HG03175 (cell line): ENCODE measurements around the gene APBB2.

Source experiments
- ATAC-seq: cut with Tn5 transposase; IDR thresholded peaks from one replicate; pipeline ENCODE4 v1.9.1; 2021; ENCODE audit warnings: mild to moderate bottlenecking, moderate library complexity; ENCODE audit not compliant: unreplicated experiment

The APBB2 gene

DNA sequence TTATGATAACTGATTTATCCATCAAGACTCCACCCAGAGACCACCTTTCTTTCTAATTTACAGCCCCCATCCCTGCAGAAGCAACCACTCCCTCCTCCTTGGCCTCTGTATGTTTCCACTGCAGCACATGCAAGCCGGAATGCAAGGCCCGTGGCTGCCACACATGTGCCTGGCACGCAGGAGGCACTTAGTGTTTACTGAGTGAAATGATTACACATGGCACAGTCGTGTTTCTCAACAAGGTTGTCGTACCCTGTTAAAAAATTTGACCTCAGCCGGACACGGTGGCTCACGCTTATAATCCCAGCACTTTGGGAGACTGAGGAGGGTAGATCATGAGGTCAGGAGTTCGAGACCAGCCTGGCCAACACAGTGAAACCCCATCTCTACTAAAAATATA is 104.3 kb downstream of the APBB2 start:
- no peak for ATAC-seq

DNA sequence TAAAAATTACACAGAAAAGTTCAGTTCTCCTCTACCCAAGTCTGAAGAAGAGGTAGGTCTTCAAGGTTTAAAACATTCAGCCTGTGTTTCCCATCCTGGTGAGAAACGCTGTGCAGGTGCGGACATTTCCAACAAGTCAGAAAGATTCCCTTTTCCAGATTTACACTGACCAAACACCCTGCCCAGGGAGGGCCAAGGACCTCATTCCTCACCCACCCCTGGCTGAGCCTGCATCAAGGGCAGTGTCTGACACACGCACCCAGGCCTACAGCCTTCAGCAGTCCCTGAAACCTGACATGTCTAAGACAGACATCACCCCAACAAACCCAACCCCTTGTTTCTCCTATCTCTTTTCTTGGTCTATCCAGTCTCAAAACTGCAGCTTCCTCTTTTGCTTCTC is 105.9 kb downstream of the APBB2 start:
- no peak for ATAC-seq

DNA sequence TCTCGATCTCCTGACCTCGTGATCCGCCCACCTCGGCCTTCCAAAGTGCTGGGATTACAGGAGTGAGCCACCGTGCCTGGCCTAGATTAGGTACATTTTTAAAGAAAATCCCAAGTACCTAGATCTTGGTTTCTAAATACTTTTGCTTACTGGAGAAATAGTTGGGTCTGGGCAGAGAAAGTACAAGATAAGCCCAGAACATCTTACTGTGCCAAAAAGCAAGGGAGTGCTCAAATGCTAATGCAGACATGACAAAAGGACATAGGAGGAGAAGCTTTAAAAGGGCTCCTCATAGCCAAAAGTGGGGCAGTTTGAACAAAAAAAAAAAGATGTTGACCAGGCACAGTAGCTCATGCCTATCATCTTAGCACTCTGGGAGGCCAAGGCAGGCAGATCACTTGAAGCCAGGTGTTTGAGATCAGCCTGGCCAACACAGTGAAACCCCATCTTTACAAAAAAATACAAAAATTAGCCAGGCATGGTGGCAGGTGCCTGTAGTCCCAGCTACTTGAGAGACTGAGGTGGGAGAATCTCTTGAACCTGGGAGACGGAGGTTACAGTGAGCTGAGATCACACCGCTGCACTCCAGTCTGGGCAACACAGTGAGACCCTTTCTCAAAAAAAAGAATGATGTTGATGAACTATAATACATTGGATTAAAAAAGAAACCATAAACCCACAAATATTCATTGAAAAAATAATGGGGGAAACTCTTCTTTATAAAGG is 107.5 kb downstream of the APBB2 start:
- no peak for ATAC-seq

- ATAC-seq = no peak
Observed at GRCh38 chr4:41106081-41106480, 108.3 kb downstream of the APBB2 start.

GRCh38 chr4:41104155-41104554 is 110.2 kb downstream of the APBB2 start:
- ATAC-seq = no peak

DNA sequence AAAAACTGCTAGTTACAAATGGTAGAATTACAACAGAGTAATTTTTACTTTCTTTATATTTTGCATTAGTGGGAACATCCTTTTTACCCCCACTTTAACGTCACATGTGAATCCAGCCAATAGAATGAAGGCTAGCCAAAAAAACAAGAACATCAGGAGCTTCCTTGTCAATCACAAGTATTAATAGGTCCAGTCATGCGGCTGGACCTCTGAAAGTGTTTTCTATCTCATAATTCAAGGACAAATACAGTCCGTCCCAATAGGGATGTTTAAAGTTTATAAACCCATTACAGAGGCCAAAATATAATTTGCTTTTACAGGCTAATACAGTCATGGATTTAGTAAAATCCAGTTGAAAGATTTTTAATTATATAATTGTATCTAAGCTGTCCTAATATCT is 110.7 kb downstream of the APBB2 start:
- no peak for ATAC-seq

DNA sequence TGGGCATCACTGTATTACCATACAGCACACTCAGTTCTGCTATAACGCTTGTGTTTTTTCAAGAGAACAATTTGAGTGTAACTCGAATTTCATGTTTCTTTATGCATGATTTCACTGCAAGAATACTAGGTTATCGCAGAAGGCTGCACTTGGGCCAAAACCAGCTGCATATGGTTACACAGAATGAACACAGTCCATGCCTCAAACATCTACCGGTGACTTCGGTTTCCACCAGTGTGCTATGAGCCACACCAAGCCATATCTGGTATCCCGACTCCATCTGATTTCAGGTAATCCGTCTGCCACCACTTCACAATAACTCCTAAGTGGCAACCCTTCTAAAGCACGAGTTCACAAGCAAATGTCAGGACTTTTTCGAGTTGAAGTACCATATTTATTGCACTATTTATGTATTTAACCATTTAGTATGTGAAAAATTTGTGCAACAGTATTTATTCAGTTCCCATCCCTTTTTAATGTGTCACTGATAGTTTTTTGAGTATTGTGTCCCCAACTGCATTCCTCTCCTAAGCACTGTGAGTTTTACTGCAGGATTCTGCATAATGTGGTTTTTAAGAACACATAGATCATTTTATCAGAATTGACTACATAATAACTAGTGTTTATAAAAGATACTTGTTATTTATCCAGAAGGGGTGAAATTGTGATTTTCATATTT is 111.8 kb downstream of the APBB2 start:
- no peak for ATAC-seq

- no peak for ATAC-seq
Observed at GRCh38 chr4:41098093-41099048, 116.0 kb downstream of the APBB2 start.

DNA sequence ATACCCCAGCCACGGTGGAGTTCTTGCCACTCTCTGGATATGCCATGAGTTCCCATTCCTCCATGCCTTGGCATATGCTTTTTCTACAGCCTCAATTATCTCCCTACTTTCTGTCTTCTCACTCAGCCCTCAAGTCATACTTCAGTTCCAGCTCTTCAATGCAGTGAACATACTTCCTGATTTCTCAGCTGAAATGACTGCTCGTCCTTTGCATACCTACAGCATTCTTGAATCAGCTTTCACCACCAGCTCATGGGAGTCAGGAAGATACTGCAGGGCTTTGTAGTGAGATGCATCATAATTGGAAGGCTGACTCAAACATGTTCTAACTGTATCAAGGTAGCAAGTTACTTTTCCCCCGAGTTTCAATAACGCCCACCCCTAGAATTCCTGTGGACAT is 118.4 kb downstream of the APBB2 start:
- no peak for ATAC-seq

DNA sequence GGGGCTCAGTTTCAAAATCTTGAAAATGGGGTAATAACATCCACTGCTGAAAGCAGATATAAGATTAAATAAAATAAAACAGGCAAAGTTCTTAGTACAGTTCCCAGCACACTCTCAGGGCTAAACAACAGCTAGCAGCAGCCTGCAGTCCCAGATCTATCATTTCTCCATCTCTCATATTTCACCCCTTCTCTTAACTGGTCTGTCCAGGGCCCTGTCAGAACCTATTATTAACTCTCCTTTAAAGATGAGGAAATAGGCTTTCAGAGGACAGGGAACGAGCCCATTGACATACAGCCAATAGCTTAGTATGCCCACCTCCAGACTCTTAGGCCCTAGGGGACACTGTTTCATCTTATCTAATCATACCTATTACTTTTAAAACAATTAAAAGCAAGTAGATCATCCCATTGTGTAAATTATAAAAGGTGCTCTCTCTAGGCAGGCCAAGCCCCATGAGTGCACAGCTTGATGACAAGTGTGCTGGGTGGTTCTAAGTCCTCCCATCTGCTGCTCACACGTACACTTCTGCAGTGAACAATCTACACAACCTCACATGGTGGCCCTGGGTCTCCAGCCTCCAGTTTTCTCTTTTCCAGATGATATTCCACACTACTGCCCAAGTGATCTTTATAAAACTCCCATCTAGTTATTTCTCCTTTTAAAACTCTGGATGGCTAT is 119.0 kb downstream of the APBB2 start:
- ATAC-seq = no peak

DNA sequence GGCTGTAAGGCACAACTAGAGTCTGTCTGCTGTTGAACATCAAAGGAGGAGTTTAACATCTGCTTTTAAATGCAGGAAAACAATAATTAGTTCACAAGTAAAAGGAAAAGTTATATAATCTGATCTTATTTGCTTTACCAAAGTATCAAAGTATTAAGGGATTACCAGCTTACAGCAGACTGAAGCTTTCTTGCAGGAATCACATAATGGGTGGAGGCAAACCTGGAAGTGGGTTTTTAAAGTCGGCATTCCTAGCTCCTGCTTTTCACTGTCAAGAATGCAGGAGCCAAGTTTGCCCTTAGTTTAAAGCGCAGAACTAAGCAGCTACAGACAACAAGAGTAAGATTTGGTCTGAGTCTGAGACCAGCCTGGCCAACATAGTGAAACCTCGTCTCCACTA is 122.2 kb downstream of the APBB2 start:
- no peak for ATAC-seq

GRCh38 chr4:41081847-41082246 is 132.5 kb downstream of the APBB2 start:
- no peak for ATAC-seq

GRCh38 chr4:41080976-41081375 is 133.4 kb downstream of the APBB2 start:
- ATAC-seq = no peak

GRCh38 chr4:41079881-41080560 is 134.3 kb downstream of the APBB2 start:
- no peak for ATAC-seq

DNA sequence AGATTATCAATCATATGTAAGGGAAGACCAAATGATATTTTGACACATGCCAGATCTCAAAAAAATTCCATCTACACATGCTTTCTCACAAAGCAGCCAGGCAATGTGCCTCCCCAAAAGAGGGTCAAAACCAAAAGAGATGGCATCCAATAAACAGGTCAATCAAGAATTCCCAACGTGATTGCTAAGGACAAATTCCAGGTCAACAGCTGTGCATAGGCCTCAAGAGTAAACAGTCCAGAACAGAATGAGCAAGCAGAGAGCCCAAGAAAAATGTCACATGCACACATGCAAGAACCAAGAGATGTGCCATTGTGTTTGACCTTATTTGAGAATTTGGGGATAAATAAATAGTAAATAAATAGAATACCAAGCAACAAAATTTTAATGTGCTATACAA is 136.7 kb downstream of the APBB2 start:
- ATAC-seq = no peak

DNA sequence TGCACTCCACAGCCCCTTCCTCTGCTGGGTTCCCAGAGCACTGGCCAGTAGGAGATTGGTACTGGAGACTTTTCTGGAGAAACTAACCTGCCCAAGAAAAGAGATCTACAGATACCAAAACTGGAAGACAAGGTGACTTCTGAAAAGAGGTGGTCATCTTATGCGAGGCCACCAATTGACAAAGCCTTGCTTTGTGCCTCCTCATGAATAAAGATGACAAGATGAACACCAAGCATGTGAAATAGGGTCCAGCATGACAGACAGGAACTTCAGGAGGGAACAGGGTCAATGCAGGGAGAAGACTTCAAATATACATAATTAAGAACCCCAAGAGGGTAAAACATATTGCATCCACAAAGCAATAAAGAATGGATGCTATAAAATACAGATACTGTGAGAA is 137.9 kb downstream of the APBB2 start:
- no peak for ATAC-seq

DNA sequence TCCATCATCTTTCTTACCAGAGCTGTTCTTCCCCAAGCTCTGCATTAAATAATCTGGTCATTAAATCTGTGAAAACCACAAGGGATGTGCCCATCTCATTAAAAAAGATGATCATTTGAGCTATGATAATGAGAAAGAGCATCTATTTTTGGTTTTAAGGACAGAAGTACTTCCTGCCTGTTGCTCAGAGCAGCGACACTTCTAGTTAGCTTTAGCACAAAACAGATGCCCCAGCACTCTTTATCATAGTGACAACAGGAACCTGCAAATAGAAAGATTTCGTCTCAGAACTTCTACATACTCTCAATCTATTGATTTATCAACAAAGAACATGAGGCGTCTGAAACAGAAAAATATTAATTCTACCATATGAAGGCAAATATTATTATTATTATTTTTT is 140.1 kb downstream of the APBB2 start:
- no peak for ATAC-seq

DNA sequence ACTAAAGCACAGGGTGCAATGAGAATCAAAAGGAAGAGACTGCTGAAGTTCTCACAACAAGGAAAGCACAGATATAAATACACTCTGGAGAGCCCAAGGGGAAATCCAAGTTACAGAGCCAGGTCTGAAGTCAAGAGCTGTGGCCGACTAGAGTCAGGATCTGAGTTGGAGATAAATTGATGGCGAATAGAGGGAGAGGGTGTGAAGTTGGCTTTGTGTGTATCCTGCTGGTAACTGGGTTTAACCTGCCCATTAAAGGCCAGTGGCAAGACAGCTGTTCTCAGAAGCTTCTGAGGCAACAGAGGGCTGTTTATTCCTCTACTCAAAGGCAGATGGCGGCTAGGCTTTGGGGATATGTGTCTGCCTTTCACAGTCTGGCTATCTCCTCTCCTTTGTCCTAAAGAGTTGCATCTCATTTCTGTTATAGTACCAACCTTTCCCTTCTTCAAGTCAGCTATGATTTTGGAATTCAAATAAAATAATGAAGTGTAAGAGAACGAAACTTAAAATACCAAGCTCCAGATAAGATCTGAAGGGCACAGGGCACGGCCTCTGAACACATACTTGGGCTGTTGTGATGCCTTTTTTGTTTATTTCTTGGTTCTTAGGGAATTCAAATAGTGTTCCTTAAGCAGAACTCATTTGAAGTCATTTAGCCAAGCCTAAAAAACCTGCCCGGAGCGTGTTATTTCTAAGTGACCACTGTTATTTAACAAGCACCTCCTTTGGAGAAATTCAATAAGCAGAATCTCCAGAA is 142.1 kb downstream of the APBB2 start:
- no peak for ATAC-seq

GRCh38 chr4:41070516-41071281 is 143.6 kb downstream of the APBB2 start:
- no peak for ATAC-seq
